GM19023 (cell line): ENCODE measurements around the gene LHX3.
"Not testable (repeated sequence)": the region's sequence is repeated elsewhere in the genome, so short reads cannot be mapped to it uniquely, and the experiment has no call there.

Source experiments
- ATAC-seq: cut with Tn5 transposase; IDR thresholded peaks from one replicate; pipeline ENCODE4 v1.9.1; 2021; ENCODE audit warnings: mild to moderate bottlenecking, moderate library complexity; ENCODE audit not compliant: unreplicated experiment

The LHX3 gene

DNA sequence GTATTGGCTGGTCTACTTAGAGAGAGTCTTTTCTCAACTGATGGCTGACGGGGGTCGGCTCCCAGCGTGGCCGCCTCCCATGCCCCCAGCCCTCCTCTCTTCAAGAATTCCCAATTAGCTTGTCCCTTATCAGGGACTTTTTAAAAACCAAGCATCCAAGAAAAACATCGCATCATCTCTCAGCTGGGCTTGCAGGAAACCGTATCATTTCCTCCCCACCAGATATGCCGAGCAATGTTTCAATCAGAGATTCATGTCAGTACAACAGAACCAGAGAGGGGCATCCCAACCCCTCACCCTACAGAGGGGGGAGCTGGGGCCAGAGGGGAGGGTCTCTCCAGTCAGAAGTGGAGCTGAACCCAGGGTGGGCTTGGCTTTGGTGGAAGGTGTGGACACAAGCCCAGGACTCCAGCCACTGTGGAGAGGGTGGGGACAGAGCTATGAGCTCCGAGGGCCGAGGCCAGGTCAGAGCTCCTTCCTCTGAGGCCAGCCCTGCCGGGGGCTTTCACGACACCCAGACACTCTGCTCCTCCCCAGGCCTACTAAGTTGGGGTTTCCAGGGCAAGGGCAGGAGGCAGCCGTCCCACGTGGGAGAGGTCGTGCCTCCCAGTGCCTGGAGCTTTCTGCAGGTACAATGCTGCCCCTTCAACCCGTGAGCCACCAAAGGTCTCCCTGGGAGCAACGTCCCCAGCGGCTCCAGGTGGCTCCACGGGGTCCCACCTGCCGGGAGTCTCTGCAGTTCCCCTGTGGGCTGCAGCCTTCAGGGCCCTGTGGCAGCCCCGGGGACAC, 47.3 kb downstream of the LHX3 start:
- no peak for ATAC-seq

DNA sequence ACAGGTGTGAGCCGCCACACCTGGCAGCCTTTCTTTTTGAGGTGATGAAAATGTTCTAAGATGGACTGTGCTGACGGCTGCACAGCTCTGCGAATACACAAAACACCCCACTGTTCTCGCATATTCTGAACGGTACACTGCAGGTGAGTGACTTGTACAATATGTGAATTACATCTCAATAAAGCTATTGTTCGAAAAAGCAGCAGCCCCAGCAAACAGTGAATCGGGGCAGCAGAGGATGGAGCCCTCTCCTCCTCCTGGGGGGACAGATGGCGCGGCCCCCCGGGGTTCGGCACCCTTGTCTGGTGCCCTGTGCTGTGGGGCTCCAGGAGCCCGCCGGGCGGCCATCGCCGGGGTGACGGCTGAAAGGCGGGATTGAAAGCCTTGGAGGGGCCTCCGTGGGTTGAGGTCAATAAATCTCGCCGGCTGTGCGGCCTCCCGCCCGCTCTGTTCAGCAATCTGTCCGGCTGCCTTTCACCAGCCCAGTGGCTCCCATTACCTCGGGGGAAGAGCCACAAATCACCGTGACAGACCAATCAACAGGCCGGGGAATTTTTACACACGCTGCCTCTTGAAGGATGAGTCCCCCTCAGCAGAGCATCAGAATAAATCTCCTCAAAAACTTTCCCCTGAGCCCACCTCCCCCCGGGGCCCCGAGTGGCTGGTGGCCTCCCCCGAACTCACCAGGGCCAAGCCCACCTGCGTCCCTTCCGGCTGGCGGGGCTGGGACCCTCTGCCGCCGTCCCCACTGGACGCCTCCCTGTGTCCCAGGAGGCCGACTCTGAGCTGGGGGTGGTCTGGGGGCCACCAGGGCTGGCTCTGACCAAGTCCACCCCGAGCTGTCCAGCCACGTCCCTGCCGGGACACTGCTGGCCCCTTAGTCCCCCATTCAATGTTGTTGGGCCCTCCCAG, 48.5 kb downstream of the LHX3 start:
- no peak for ATAC-seq

DNA sequence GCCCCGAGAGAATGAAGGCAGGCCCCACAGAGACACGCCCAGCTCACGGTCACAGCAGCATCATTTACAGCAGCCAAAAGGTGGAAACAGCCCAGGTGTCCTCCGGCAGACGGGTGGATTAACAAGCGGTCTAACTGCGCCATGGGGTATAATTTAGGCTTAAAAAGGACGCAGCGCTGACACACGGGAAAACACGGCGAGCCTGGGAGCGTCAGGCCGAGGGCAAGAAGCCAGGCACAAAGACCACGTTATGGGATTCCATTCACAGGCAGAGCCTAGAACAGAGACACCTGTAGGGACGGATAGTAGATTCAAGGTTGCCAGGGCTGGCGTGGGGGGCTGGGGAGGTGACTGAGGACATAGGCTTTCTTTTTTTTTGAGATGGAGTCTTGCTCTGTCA, 49.4 kb downstream of the LHX3 start:
- ATAC-seq, result no peak

DNA sequence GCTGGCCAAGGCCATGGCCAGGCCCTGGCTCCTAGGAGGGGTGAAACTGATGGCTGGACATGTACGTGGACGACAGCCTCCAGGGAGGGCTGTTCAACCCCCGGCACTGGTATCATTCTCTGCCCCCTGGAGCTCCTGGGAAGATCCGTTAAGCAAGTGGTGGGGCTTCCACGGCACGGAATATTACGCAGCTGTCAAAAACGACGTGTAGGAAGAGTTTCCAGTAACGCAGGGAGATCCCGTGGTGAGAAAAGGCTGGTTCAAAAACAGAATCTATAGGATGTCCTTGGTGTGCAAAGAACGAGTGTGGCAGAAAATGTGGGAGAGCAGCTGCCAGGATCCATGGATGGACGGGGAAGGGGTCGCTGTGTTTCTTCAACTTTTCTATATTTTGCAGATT, 50.0 kb downstream of the LHX3 start:
- ATAC-seq, result no peak

DNA sequence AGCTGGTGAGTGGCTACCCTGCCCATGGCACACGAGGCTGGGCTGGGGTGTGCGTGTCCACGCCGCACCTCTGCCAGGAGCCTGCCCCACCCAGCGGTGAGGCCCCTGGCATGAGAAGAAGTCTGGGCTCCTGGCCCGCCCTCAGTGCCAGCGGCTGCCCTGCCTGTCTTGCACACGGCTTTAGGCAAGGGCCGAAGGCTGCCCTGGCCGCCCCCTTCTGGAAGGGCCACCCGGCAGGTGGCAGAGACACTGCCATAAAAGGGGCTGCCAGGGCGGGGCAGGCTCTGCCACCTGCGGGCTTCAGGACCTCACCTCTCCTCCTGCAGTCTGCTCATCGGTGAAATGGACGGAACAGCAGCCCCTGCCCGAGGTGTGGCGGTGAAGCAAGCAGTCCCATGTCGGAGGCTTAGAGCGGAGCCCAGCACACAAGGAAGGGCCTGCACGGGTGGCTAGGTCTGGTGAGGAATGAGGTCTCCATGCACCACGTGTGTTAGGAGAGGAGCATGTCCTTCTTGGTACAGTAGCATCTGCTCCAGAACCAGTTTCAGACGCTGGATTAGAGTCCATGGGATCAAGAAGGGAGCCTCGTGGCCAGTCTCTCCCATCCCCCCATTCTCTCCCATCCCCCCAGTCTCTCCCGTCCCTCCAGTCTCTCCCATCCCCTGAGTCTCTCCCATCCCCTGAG, 51.4 kb downstream of the LHX3 start:
- no peak for ATAC-seq

DNA sequence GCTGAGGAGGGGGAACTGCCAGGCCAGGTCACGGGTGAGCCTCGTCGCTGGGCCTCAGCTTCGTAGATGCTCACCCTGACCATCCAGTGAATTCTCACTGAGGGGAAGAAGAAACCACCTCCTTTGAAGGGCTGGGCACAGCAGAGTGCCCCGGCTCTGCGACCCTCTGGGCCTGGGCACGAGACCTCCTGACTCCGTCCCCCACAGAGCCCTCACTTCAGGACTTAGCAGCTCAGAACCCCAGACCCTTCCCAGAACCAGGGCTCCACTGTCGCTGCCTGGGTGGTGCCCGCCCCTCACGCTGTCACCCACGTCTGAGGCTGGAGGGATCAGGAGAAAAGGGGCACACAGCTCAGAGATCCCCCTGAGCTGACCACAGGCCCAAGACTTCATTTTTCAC, 52.0 kb downstream of the LHX3 start:
- ATAC-seq, result no peak

DNA sequence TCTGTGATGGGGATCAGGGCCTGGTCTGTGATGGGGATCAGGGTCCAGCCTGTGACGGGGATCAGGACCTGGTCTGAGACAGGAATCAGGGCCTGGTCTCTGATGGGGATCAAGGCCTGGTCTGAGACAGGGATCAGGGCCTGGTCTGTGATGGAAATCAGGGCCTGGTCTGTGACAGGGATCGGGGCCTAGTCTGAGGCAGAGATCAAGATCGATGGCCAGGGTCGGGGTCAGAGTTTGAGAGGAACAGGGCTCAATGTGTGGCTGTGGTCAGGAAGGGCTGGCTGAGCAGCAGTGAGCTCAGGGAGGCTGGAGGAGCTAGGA, 52.4 kb downstream of the LHX3 start:
- no peak for ATAC-seq

DNA sequence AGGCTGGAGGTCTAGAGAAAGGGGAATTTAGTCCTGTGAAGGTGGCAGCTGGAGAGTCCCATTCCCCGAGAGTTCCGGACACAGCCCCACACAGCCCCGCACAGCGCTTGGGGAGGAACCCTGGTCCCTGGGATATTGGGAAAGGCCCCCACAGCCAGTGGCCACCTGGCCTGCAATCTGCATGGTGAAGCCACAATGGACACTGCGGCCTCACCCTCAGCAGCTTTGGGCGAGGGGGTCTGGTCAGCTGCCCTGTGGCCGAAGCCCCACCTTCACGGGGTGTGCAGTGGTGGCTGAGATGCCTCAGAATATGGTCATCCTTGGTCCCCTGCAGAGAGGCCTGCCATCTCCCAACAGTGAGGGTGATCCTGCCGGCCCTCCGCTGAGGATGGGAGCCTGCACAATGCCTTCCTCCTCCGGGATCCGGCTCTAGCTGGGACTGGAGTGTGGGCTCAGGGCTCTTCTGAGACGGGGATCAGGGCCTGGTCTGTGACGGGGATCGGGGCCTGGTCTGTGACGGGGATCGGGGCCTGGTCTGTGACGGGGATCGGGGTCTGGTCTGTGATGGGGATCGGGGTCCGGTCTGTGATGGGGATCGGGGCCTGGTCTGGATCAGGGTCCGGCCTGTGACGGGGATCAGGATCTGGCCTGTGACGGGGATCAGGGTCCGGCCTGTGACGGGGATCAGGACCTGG, 52.9 kb downstream of the LHX3 start:
- ATAC-seq, result no peak

DNA sequence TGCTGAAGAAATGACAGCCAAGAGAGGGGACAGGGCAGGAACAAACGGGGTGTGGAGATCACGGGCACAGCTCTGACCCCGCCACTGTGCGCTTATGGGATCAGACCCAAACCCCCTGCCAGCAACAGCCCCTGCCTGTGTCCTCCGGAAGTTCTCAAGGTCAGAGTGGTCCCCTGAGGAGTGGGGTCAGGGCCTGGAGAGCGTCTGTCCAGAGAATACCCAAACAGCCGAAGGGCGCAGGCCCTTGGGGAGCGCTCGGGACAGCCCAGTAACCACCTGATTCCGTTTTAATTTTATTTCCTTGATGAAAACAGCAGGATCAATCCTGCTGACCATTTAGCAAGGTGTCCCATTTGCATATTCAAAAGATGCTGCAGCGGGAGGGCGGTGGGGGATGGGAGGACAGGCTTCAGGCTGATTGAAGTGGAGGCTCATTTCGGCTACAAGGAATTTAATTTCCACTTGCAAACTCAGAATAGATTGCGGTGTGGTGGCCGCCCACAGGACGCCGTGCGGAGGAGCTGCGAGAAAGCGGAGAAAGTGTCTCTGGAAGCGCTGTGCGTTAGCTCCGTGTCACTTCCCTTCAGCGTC, 53.6 kb downstream of the LHX3 start:
- ATAC-seq, result no peak

DNA sequence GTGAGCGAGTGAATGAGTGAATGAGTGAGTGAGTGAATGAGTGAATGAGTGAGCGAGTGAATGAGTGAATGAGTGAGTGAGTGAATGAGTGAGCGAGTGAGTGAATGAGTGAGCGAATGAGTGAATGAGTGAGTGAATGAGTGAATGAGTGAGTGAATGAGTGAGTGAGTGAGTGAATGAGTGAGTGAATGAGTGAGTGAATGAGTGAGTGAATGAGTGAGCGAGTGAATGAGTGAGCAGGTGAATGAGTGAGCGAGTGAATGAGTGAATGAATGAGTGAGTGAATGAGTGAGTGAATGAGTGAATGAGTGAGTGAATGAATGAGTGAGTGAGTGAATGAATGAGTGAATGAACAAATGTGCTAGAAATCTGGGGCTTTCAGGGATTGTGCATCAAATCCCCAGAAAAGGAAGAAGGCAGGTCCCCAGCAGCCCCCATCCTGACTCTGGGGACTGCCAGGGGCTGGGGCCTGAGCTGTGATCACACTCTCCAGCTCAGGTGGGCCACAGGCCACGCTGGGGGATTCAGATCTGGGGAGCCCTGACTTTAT, 54.2 kb downstream of the LHX3 start:
- not testable (repeated sequence) for ATAC-seq

DNA sequence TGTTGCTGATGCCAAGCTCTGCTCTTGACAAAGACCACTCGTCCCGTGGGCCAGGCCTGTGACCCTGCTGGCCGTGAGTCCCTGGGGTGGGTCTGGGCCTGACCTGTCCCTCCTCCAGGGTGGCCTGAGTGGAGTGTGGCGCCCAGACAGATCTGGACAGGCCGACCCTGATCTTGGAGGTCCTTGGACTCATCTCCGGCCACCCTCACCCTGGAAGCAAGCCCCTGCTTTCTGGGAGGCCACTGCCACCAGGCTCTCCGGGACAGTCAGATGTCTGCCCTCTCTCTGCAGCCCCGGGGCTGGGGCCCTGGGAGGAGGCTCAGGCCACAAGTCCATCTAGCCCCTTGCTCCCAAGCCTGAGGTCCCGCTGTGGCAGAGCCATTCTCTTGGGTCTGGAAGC, 55.1 kb downstream of the LHX3 start:
- no peak for ATAC-seq

DNA sequence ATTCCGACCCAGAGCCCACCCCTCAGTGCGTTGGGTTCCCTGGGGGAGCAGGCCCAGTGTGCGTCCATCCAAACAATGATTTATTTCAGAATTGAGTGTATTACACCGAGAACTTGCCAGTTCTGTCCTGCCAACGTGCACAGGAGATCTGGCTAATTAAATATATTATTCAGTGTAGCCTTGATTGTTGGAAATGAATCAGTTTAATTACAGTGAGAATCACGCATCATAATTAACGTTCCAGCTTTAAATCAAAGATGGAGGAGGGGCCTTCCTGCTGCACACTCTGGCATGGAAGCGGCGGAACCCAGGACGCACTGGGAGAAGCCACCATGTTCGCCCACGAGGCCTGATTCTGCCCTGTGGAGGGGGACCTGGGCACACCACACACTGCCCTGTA, 55.6 kb downstream of the LHX3 start:
- no peak for ATAC-seq

DNA sequence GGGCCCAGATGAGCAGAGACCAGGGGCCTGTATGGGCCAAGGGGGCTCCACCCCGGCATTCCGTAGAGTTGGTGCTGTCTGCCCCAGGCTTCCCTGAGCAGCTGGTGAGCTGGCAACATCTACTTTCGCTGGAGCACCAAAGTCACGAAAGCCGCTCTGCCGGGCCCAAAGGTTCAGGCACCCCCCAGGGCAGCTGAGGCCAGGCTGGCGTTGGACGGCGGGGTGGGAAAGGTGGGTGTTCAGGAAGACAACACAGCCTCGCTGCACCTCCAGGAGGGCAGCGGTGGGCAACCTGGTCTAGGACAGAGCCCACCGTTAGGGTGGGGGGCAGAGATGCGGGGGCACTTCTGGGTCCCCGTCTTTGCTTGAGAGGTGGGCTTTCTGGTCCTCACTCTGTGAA, 56.2 kb downstream of the LHX3 start:
- no peak for ATAC-seq

DNA sequence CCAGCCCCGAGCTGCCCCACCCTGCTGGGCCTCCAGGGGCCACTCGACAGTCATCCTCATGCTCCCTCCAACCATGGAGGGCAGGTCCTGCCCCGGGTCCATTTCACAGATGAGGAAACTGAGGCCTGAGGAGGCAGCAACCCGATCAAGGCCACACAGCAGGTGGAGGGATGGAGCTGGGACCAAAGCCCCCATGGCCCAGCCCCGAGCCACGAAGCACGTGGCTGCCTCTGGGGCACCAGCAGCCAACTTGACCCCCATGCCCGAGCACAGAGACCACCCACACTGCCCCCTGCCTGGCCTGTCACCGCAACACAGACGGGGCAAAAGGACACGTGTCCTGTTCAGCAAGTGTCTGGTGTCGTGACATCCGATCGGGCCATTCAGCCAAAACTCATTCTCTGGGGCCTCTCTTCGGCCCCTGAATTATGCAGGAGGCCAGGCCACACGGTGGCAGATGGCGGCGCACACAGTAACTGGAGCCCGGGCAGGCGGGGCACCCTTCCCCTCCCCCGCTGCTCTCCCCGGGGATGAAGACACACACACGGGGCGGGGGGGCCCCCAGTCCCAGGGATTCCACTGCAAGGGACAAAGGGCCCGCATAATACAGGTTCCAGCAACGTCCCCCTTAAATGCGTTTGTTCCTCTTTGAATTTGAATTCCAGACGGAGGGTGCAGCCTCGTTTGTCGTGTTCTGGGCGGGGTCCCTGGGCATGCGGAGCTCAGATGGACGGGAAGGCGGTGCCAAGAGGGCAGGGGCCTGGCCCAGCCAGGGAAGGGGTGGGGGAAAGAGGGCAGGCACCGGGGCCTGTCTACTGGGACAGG, 56.8 kb downstream of the LHX3 start:
- no peak for ATAC-seq

DNA sequence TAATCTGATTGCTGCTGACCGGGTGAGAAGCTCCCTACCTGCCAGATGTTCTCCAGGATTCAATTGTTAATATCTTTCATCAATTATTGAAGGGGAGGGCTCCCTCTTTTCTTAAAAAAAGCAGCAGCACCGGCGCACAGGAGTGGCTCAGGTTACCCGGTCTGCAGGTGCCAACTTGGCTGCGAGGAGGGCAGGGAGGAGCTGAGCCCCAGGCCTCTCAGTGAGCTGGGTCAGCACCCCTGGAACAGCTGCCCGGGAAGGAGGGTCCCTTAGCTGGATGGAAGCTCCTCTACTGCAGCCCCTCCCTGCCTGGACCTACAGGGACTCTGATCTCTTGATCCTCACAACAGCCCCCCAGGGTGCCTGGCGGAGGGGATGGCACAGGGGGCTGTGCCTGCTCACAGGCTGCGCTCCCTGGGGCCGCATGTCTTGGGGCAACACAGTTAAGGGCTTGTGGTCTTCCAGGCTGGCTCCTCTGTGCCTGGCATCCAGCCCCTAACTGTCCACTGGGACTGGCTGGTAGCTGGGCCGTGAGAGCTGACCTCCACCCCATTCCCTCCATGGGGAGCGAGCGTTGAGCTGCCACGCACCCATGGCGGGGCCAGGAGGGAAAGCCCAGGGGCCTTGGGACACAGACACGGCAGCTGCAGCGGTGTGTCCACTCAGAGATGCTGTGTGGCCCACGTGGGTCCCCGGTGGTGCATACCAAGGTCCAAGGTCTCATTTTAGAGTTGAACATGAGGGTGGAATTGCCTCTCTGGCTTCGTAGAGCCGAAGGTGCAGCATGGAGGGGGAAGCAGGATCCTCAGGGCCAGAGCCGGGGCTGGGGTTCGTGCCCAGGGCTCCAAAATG, 57.7 kb downstream of the LHX3 start:
- ATAC-seq, result no peak
